Measurements from ENCODE around the gene DNAJC13.

GRCh38 chr3:132555306-132556035, 138.2 kb downstream of the DNAJC13 start:
- TF ChIP-seq CTCF (IDR thresholded peaks at IDR 0.05), result no peak
- no peak for TF ChIP-seq POLR2AphosphoS5 (IDR thresholded peaks at IDR 0.05)

All from prostate gland (tissue), 2 donors.